GM18907 (cell line): ENCODE measurements around the gene CTIF.
"Not testable (repeated sequence)": the region's sequence is repeated elsewhere in the genome, so short reads cannot be mapped to it uniquely, and the experiment has no call there.

ENCODE experiments used
- ATAC-seq: cut with Tn5 transposase; IDR thresholded peaks from one replicate; pipeline ENCODE4 v1.9.1; 2021; ENCODE audit warnings: mild to moderate bottlenecking, moderate library complexity; ENCODE audit not compliant: unreplicated experiment

CTIF gene

DNA sequence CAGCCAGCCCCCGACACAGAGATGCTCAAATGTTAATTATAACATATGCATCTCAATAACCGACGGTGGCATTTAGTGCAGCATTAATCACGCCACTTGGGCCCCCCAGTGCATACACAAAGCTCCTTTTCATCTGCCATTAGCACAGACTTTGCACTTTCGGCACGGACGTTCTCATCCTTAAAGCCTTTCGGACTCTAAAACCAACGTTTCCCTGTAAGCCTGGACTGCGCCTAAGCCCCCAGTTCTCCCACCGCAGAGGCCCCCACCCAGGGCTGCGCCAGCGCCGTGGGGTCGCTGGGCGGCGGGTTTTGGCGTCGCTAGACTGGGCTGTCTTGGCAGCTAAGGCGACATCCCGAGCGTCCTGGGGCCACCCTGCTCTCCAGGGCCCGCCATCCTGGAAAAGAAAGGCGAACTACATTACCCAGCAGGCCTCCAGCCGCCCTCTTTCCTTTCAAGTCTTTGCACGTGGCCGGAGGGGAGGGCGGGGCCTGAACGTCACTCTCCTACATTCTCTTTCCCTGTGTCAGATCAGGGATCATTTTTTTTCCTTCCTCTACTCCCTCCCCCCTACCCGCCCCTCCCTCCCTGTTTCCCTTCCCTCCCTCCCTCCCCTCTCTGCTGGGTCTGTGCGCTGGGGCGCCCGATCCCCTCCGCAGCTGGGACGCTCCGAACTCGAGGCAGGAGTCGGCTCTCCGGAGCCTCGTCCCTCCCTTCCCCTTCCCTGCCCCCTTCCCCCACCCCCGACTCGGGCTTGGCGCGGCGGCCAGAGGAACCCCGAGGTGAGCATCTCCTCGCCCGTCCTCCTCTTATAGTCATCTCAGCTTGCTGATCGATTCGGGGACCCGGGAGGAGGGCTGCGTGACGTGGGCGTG lies at the start of gene CTIF:
Gene CTIF, plus strand, starts transcription at position 501 of the 875 bp plus-strand sequence. CDS start 80,535 bp downstream, outside the sequence.
- ATAC-seq = peak; percentile 83

DNA sequence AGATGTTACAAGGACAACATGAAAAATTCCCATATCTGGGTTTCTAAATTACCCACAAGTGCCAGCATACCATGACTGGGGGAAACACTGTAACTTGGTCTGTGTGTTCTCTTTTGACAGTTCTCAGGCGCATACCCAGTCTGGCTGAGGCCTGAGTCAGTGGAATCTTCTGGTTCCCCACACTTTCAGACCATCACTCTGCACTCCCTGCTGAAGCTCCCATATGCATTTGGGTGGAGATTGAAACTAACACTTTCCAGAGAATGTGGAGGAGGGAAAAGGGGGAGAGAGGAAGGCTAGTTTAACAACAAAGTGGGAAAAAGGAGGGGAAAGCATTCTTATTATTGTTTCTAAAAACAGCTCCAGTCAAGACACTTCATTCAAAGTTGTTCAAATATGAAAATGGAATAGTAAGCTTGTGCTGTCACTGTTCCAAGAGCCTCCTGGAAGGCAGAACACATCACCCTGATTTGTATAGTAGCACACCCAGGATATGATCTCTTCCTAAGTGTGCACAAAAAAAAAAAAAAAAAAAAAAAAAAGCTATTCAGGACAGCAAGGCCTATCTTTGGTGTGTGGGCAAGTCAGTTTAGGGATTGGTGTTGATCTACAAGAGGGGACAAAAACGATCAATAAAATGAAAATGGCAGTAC lies 48.1 kb upstream of the CTIF start:
- ATAC-seq = no peak

DNA sequence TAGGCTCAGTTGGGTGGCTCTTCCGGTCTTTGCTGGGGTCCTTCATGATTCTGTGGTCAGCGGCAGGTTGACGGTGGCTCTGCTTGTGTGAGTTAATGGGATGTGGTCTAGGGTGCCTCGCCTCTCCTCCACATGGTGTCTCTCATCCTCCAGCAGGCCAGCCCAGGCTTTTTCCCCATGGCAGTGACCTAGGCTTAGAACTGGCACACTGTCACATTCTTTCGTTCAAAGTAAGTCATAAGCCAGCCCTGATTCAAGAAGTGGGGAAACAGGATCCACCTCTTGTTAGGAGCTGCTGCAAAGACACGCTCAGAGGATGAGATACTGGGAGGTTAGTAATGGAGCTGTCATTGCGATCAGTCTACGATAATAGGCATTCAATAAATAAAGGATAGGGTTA lies 46.0 kb upstream of the CTIF start:
- ATAC-seq = no peak

DNA sequence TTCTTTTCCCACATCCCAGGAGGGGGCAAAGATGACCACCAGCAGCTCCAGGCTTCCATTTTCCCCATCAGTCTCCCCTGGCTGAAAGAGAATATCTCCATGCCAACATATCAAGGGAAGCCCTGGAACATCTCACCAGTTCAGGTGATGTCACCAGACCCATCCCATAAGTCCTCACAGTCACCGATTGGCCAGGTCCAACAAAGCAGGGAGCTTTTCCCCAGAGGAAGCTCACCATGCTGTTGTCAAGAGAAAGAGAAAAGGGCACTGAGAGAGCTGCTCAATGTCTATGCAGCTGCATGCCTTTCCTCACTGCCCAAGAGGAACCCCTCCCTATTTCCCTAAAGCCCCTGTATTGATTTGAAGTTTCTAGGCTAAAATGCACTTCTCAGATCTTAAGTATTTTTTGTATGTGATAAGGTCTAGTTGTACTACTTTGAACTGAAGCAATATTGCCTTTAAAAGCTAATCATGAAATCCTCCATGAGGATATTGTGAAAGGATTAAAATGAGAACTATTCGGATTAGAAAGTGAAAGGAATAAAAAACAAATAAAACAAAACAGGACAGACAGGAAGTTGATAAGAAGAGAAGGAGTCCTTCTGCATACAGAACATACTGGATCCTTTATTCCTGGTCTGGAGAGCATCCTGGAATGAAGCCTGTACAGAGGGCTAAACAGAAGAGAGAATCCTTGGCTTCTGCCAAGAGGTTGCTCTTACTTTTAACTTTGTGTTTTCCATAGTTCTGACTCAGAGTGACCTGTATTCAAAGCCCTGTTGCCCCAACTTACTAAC lies 45.2 kb upstream of the CTIF start:
- ATAC-seq = no peak

DNA sequence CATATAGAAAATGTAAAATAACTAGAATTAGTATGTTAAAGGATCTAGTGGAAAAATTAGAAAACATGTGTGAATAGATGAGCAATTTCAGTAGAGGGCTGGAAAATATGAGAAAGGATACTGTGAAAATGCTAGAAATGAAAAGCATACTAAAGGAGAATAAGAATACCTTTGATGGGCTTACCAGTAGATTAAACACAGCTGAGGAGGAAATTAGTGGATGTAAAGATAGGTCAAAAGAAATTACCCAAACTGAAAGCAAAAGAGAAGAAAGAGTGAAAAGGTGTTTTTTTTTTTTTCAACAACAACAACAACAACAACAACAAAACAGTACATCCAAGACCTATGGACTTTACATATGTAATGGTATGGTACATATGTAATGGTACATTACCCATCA lies 41.0 kb upstream of the CTIF start:
- ATAC-seq = no peak

DNA sequence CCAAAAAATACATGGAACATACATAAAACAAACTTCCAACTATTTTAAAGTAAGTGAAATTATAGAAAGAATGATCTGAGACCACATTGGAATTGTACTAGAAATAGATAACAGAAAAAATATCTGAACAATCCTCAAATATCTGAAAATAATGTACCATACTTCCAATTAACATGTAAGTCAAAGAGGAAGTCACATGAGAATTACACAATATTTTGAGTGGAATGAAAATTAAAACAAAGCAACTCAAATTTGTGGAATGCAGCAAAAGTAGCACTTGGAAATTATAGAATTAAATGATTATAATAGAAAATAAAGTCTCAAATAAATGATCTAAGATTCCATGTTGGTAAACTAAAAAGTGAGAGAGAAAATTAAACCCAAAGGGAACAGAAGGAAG lies 38.3 kb upstream of the CTIF start:
- no peak for ATAC-seq

DNA sequence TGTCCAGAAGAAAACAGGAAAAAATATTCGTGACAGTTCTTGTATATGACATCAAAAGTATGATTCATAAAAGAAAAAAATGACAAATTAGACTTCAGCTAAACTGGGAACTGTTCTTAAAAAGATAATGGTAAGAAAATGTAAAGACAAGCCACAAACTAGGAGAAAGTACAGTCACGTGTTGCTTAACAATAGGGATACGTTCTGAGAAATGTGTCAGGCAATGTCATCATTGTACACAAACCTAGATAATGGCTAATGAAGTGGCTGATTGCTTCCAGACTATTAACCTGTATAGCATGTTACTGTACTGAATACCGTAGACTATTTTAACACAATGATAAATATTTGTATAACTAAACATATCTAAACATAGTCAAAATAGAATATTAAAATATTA lies 35.9 kb upstream of the CTIF start:
- ATAC-seq = no peak

DNA sequence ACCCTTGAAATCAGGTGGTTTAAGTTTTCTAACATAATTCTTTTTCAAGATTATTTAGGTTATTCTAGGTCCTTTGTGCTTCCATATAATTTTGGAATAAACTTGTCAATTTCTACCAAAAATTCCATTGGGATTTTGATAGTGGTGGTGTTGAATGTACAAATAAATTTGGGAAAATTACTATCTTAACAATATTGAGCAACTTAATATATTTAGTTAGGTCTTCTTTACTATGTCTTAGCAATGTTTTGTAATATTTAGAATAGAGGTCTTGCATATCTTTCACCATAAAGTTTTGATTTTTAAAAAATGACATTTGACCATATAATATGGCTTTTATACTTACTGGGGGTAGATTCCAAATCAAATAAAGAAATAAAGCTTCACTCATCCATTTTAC lies 34.0 kb upstream of the CTIF start:
- ATAC-seq = no peak

DNA sequence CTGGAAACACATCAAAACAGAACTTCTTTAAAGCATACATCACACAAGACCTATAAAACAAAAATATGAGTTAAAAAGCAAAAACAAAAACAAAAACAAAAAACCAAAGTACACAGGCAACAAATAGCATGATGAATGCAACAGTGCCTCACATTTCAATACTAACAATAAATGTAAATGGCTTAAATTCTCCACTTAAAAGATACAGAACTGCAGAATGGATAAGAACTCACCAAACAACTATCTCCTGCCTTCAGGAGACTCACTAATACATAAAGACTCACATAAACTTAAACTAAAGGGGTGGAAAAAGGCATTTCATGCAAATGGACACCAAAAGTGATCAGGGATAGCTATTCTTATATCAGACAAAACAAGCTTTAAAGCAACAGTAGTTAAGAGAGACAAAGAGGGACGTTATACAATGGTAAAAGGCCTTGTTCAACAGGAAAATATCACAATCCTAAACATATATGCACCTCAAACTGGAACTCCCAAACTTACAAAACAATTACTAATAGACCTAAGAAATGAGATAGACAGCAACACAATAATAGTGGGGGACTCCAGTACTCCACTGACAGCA lies 31.8 kb upstream of the CTIF start:
- ATAC-seq = not testable (repeated sequence)

DNA sequence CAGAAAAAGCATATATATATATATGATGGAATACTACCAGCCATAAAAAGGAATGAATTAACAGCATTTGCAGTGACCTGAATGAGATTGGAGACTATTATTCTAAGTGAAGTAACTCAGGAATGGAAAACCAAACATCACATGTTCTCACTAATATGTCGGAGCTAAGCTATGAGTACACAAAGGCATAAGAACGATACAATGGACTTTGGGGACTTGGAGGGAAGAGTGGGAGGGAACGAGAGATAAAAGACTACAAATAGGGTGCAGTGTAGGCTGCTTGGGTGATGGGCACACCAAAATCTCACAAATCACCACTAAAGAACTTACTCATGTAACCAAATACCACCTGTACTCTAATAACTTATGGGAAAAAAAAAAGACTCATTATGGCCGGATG lies 26.3 kb upstream of the CTIF start:
- not testable (repeated sequence) for ATAC-seq

DNA sequence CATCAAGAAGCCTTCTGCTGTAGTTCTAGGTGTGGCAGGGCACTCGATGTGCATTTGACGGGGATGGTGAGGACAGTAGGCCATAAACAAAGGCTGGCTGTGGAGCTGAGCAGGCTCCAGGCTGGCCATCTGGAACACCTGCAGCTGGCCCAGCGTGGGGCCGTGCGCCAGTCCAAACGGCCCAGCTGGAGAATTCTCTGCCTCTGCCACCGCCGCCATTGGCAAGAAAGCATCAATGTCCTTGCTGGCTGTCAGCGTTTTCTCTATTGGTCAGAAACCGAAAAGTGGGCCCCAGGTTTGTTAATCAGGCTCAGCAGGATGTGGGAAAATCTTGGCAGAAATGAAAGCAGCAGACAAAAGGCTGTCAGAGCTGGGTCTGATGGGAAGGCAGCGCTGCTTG lies 24.0 kb upstream of the CTIF start:
- ATAC-seq = no peak

DNA sequence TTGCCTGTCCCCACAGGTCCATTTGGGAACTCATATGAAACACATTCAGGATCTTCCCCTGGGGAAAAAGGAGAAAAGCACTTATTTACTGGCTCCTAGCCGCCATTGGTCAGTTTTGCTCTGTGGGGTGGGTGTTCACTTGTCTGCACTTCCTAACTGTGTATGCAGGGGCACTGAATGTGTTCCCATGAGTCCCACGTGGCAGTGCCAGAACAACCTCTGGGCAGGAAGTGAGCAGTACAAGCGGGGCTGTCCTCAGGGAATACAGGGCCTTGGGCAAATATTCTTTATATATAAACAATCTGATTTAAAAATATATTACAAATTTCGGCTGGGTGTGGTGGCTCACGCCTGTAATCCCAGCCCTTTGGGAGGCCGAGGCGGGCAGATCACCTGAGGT lies 21.8 kb upstream of the CTIF start:
- ATAC-seq = no peak

DNA sequence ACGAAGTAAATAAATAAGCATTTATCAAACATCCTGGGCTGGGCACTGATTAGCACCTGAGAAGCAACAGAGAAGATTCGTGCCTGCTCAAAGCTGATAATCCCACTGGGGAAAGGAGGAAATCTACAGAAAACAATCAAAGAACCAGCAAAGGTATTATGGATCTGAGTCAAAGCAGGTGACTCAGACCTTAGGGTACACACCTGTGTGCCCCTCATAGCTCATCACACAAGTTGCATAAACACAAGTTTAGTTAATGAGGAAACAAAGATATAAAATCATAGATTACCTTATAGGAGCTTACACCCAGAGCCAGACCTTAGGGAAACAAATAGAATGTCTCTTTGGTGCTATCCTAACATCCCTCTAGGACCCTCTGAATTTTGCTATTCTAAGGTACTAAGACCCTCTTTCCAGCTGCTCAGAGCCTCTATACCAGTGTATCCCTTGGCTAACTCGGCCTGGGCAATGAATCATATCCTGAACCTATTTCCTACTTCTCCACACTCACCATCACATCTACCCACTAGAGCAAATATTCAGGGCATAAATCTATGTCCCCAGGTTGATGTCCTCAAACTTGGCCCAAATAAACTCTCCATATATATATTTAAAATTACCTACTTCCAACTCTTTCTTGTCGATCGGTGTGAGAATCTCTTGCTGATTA lies 19.3 kb upstream of the CTIF start:
- no peak for ATAC-seq

DNA sequence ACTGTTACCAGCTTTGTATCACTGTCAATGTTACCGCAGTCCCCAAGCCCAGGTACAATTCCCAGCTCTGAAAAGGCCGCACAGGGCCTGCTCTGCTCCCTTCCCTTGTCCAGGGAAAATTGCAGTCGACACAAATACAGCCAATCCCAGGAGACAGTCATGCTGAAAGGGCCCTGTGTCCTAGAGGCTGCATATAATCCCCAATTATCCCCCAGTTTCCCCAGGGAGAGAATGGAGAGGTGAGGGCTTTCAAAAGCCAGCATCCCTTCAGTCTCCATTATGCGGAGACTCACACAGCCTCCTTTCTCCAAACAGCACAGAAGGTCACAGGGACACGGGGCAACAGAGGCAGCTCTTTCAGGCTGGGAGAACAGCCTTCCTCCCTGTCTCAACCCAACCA lies 17.1 kb upstream of the CTIF start:
- ATAC-seq = no peak

DNA sequence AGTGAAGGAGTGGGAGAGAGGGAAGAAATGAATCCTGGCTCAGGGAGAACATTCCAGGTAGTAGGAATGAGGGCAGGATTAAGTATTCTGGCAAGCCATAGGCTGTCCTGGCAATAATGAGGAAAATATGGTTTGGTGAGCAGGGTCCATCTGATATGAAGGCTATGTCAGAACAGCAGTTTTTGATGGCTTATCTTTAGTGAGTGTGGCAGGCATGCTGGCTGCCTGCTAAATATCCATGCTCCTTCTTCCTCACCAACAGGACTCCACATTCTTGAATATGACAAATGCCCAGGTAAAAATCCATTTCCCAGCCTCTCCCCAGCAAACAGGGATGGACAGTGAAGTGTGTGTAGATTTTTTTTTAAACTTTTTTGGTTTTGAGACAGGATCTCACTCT lies 13.2 kb upstream of the CTIF start:
- ATAC-seq = no peak

DNA sequence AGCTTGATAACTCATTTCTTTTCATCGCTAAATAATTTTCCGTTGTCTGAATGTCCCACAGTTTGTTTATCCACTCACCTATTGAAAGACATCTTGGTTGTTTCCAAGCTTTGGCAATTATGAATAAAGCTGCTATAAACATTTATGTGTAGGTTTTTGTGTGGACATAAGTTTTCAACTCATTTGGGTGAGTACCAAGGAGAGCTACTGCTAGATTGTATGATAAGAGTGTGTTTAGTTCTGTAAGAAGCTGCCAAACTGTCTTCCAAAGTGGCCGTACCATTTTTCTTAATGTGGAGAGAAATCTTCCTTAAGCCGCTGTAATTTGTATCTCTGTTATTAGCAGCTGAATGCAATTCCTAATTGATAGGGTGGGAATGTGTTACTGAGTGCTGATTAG lies 11.4 kb upstream of the CTIF start:
- ATAC-seq = no peak

DNA sequence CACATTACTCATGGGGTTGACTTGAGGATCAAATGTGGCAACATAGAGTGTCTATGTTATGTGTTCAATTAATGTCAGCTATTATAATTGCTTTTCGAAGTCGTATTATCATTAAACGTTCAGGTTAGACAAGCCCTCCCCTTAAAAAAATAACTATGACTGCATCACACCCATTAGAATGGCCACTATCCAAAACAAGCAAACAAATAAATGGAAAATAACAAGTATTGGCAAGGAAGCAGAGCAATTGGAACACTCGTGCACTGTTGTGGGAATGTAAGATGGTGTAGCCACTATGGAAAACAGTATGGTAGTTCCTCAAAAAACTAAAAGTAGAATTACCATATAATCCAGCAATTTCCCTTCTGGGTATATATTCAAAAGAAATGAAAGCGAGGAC lies 10.0 kb upstream of the CTIF start:
- ATAC-seq = no peak

DNA sequence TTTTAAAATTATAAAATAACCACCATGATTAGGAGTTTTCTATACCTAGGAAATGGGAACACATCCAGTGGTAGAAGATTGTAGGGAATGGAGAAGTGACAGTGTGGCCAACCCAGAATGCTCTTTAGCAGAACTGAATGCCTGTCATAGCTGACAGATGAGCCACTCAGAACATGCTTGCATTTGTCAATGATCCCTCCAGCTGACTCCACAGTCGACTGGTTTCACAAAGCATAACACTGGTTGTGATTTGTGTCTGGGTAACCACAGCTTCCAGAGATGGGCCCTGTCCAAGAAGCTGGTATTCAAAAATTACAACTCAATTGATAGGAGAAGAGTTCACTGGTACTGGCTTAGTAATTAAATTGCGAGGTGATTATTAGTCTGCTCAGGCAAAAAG lies 9.0 kb upstream of the CTIF start:
- ATAC-seq = no peak

DNA sequence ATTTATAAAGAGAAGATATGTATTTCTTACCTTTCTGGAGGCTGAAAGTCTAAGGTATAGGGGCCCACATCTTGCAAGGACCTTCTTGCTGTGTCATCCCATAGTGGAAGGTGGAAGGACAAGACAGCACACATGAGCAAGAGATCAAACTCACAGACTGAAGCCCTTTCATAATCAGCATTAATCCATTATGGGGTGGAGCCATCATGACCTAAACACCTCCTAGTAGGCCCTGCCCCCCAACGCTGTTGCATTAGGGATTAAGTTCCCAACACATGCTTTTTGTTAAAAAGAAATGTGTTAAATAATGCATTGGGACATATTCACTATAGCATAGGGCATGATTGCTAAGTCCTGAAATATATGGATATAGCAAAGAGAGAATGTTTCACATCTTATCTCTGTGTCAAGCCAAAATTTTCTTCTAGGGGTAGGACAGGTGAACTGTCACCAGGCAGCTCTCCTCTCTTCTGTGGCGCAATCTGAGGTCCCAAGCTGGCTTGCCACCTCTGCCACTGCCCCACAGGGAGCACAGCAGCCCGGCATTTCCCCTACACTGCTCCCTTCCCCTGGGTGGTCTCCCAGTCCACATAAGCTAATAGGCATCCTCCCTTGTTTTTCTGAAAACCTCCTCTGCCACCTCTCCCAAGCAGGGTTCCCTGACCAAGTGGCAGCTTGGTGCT lies 8.3 kb upstream of the CTIF start:
- ATAC-seq = no peak

DNA sequence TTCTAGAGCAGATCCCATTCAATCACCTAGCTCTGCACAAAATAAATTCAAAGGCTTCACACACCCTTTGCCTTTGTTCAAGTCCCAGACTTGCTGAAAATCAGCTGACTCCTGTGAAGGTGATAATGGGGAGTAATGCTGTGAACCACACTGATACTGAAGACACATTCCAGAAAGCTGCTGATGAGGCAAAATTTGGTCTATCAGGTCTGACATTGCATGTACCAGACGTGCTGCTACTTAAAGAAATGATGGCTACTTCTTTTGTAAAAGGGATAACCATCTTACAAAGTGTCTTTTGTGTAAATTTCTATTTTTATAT lies 7.8 kb upstream of the CTIF start:
- no peak for ATAC-seq
